Fibroblast of pulmonary artery (primary cell): ENCODE data around the gene DYNLT2.

ENCODE experiments used
- DNase-seq: peaks from one replicate; pipeline ENCODE4 v3.0.0-alpha.2; 2010; ENCODE audit warnings: low read depth
- H3K4me3 ChIP-seq: replicated peaks from 2 replicates; pipeline ENCODE4 v1.5.1; 2011; ENCODE audit warnings: low read depth, mild to moderate bottlenecking, control low read depth, low read length, moderate library complexity
- TF ChIP-seq, protein P1 (sequence below): IDR thresholded peaks from 2 replicates; pipeline ENCODE4 v1.5.1; 2011; ENCODE audit warnings: mild to moderate bottlenecking, control low read depth, low read length, inconsistent platforms; ENCODE audit errors: missing control alignments

DYNLT2 gene

DNA sequence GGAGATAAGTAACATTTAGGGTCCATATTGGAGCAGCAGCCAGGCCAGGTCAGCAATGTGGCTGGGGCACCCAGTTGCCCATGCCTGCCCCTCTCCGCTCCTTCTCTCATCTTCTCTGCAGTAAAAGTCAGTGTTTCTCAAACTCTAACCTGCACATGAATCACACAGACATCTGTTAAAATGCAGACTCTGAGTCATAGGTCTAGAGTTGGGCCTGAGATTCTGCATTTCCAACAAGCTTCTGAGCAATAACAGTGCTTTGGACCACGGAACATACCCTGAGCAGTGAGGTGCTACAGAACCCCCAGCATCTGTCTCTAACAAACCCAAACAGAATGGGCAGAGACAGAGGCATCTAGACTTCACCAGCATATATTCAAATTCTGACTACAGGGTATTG is 37.2 kb downstream of the DYNLT2 start:
- H3K4me3 ChIP-seq, result no peak overlapping the region
- TF ChIP-seq, protein P1, sequence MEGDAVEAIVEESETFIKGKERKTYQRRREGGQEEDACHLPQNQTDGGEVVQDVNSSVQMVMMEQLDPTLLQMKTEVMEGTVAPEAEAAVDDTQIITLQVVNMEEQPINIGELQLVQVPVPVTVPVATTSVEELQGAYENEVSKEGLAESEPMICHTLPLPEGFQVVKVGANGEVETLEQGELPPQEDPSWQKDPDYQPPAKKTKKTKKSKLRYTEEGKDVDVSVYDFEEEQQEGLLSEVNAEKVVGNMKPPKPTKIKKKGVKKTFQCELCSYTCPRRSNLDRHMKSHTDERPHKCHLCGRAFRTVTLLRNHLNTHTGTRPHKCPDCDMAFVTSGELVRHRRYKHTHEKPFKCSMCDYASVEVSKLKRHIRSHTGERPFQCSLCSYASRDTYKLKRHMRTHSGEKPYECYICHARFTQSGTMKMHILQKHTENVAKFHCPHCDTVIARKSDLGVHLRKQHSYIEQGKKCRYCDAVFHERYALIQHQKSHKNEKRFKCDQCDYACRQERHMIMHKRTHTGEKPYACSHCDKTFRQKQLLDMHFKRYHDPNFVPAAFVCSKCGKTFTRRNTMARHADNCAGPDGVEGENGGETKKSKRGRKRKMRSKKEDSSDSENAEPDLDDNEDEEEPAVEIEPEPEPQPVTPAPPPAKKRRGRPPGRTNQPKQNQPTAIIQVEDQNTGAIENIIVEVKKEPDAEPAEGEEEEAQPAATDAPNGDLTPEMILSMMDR, result no peak
- no peak for DNase-seq

- TF ChIP-seq, protein P1, result no peak
- DNase-seq, result no peak
- no peak overlapping the region for H3K4me3 ChIP-seq
These were observed 41.4 kb downstream of the DYNLT2 start for GRCh38 chr6:169710009-169710408.

DNA sequence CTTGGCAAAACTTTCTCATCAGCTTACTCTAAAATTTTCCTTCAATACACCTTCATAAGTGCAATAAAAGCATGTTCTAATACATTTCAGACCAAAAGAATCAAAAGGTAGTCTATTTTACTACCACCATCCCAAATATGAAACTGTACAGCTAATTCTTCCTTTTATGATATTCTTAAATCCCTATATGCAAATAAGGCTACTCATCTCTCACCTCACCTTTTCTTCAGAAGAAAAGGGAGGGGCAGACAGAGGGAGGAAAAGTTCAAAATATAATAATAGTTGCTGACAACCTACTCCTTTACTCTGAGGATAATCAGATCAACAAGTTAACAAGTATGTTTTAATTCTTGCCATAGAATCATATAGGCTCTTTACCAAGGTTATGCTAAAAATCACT is 42.1 kb downstream of the DYNLT2 start:
- H3K4me3 ChIP-seq, result no peak overlapping the region
- DNase-seq, result no peak
- TF ChIP-seq, protein P1, result no peak

- TF ChIP-seq, protein P1, result no peak
- no peak for DNase-seq
- H3K4me3 ChIP-seq, result no peak overlapping the region
These were observed 43.6 kb downstream of the DYNLT2 start for GRCh38 chr6:169707772-169708171.

DNA sequence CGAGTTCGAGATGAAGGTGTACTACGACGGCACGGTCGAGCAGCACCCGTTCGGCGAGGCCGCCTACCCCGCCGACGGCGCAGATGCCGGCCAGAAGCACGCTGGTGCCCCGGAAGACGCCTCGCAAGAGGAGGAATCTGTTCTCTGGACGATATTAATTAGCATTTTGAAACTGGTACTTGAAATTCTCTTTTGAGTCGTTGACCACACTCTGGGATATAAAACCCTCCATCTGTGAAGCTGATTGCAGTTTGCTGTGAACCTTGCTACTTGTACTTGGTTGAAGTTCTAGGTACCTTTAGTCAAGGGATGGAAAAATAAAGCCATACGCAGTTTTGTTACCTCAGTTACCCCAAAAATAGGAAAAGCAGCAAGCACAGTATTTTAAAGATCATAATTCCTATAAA is 48.5 kb downstream of the DYNLT2 start:
- TF ChIP-seq, protein P1, result no peak
- no peak for DNase-seq

DNA sequence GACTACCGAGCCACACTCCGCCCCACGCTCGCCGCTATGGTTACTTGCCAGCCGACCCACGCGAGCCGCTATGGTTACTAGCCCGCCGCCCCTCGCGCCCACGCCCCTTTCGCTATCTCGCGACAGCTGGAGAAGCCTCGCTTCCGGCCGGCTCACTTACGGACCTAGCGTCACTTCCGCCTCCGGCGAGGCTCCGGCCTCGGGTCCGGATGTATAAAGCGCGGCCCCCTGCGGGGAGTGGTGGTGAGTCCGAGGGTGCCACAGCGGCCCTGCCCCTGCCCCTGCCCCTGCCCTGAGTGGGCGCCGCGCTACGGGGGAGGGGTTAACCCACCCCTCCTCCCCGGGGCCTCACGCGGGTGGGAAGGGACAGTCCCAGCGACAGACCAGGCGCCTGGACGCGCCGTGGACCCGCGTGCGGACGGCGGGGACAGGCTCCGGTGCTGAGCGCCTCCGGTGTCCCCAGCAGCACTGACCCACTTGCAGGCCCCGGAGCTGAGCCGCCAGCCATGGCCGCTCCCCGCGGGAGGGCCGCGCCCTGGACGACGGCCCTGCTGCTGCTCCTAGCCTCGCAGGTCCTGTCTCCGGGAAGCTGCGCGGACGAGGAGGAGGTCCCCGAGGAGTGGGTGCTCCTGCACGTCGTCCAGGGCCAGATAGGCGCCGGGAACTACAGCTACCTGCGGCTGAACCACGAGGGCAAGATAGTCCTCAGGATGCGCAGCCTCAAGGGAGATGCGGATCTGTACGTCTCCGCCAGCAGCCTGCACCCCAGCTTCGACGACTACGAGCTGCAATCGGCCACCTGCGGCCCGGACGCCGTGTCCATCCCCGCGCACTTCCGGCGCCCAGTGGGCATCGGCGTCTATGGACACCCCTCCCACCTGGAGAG is 49.2 kb downstream of the DYNLT2 start, which contains the start of the genes C6orf120 and WDR27:
Gene C6orf120, plus strand, starts transcription at position 173 of the 886 bp plus-strand sequence. Its CDS starts 334 bp downstream, at position 507.
Gene WDR27, minus strand, starts transcription at position 76 of the 886 bp plus-strand sequence. CDS start 13,024 bp downstream, outside the sequence.
- peak within 1 kb of the TSS; percentile 90 for H3K4me3 ChIP-seq
- DNase-seq, result peak; percentile 97
- TF ChIP-seq, protein P1, result no peak

More for the DNA sequence above, 48.5 kb downstream of the DYNLT2 start:
- H3K4me3 ChIP-seq, result peak overlapping the region; percentile 90
